AG09309 (cell line): Measurements from ENCODE around the gene MPV17L2.

Experiments
- DNase-seq: peaks from one replicate; pipeline ENCODE4 v3.0.0-alpha.2; 2010; ENCODE audit warnings: low read depth
- H3K4me3 ChIP-seq: 2 replicates; pipeline ENCODE4 v1.5.1; 2011; ENCODE audit warnings: mild to moderate bottlenecking, low read depth, low read length, moderate library complexity; ENCODE audit not compliant: control insufficient read depth
- TF ChIP-seq, protein P1 (sequence below): IDR thresholded peaks from 2 replicates; pipeline ENCODE4 v1.5.1; 2011; ENCODE audit warnings: mild to moderate bottlenecking, low read depth, low read length, inconsistent platforms; ENCODE audit not compliant: insufficient read depth, control insufficient read depth; ENCODE audit errors: missing control alignments

Gene MPV17L2

DNA sequence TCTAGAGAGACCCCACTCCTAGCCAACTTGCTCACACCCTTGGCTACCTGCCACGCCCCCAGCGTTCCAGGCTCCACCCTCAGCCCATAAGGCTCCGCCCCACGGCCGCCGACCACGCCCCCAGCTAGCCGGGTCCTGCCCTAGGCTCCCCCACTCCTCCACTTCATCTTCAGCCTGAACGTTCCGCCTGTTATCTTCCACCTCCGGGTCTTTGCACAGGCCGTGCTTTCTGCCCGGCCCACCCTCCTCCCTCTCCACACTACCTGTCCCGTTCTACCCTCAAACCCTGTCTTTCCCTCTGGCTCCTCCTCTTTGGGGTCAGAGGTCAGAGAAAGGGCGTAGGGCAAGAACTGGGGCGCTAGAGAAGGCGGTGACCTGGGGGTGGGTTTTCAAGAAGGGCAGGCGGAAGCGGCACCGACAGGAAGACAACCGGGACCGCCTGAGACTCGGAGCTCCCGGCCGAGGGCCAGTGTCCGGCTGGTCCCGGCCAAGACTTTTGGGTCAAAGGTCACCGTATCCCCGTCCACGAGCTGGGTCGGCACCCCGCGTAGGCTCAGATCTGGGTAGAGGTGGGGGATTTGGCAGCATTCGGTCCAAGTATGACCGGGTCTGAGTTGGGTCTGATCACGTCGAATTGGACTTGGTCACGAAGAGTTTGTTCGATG lies 31.0 kb downstream of the MPV17L2 start:
- H3K4me3 ChIP-seq, result peak overlapping the region; percentile 50
- TF ChIP-seq, protein P1, sequence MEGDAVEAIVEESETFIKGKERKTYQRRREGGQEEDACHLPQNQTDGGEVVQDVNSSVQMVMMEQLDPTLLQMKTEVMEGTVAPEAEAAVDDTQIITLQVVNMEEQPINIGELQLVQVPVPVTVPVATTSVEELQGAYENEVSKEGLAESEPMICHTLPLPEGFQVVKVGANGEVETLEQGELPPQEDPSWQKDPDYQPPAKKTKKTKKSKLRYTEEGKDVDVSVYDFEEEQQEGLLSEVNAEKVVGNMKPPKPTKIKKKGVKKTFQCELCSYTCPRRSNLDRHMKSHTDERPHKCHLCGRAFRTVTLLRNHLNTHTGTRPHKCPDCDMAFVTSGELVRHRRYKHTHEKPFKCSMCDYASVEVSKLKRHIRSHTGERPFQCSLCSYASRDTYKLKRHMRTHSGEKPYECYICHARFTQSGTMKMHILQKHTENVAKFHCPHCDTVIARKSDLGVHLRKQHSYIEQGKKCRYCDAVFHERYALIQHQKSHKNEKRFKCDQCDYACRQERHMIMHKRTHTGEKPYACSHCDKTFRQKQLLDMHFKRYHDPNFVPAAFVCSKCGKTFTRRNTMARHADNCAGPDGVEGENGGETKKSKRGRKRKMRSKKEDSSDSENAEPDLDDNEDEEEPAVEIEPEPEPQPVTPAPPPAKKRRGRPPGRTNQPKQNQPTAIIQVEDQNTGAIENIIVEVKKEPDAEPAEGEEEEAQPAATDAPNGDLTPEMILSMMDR, result no peak
- DNase-seq, result no peak

DNA sequence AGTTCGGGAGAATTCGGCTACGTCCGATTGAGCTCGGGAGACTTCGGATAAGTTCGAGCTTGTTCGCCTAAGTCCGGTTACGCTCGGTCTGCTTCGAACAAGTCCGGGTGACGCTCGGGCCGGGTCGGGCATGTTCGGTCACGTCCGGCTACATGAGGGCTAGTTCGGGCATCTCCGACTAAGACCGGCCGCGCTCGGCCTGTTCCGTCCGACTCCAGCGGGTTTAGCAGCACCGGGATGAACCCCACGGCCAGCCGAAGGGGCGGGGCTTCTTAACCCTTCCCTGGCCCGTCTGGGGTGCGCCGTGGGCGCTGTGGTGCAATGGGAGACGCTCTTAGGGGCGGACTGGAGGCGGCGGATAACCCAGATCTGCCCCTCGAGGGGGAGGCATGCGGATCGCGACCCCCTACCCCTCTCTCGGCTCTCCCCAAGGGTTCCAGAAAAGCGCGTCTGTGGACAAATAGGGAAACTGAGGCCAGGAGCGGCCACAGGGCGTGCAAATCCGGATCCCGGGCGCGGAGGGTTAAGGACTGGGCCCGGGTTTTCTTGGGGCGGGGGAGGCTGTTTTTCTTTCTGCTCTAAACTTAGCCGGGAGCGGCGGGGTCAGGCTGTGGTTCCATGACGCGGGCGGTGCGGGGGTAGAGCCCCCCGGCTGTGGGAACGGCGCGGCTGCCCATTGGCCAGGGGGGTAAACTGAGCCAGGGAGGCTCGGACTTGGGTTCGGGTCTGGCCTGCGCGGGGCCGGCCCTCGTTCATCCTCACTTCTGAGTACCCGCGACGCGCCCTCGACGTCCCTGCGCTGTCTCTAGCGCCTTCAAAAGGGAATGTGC lies 31.7 kb downstream of the MPV17L2 start:
- DNase-seq, result peak; percentile 97
- TF ChIP-seq, protein P1, result no peak
- H3K4me3 ChIP-seq, result peak overlapping the region; percentile 50

DNA sequence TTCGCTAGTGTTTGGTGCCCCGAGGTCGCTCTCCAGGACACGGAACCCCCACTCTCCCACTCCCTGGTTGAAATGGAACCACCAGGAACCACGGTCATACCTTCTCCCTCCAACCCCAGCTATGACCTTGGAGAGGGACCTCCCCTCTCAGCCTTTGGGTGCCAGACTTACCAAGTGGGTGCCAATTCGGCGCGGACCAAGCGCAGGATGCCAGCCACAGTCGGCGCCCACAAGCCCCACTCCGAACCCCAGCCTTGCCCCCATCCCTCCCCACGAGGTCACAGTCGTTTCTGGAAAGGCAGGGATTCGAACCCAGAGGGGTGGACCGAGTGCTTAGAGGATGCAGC lies 32.3 kb downstream of the MPV17L2 start:
- H3K4me3 ChIP-seq, result no peak overlapping the region; the same call in 1 of the 2 replicates
- DNase-seq, result no peak
- TF ChIP-seq, protein P1, result no peak

DNA sequence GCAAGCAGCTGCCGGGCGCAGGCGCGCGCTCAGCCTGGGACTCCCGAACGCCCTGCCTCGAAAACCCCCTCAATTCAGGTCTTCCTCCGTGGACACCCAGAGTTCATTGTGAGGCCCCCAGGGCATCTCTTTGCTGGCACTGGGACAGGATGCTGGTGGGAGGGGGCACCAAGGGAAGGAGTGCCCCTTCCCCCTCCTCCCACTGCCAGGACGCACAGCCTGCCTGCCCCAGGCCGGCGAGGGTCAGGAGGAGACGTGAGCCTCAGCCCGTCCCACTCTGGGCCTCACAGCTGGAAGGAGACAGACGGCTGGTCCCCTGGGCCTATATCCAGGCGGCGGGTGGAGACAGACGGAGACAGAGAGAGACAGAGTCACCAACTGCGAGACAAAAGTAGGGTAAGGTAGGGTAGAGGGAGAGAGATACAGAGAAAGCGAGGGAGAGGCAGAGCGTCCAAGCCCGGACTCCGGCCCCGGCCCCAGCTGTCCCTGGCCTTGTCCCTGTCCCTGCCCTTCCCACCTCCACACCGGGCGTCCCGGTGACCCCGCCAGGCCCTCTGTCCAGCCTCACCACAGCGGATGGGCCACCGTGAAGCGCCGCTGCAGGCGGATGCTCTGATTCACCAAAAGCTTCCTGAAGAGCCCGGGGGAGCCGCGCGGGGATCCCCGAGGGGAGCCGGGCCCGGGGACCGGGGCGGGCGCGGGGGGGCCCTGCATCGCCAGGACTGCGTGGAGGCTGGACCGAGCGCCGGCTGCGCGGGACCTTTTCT lies 32.9 kb downstream of the MPV17L2 start, which contains the start of gene PDE4C:
Gene PDE4C, minus strand, starts transcription at position 737 of the 767 bp plus-strand sequence. Its CDS starts 23 bp downstream, at position 714.
- no peak within 1 kb of the TSS for H3K4me3 ChIP-seq
- DNase-seq, result no peak
- TF ChIP-seq, protein P1, result no peak

DNA sequence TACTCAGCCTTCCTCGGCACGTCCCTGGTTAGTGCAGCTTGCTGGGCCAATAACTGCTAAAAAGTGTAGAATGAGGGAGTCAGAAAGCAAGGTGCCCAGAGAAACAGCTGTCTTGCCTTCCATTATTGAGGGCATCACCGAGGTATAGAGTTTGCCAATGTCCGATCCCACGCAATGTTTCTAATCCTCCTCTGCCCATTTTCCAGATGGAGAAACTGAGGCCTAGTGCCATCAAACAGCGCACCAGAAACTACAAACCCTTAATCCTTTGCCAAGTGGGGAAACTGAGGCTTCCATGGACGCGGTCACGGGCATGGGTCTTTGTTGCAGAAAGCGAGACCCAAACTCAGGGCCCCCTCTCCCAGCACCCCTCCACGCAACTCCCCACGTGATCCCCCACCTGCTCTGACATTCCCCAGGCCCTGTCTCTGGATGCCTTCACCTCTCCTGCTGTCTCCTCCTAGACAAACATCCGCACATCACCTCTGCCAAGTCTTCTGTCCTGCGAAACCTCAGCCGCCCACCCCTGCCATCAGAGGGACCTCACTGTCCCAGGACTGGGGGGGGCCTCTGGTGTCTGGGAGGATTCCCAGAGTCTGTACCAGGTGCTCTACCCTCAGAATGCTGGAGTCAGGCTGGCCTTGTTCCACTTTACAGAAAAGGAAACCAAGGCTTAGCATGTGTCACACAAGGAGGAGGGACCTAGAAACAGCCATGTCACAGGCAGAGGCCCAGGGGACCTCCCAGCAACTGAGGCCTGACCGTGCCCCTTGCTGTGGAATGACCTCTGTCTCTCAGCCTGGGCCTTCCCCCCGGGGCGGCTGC lies 34.1 kb downstream of the MPV17L2 start:
- TF ChIP-seq, protein P1, result no peak
- no peak for DNase-seq
- H3K4me3 ChIP-seq, result no peak overlapping the region
